ENCODE results near the gene LINGO1.

DNA sequence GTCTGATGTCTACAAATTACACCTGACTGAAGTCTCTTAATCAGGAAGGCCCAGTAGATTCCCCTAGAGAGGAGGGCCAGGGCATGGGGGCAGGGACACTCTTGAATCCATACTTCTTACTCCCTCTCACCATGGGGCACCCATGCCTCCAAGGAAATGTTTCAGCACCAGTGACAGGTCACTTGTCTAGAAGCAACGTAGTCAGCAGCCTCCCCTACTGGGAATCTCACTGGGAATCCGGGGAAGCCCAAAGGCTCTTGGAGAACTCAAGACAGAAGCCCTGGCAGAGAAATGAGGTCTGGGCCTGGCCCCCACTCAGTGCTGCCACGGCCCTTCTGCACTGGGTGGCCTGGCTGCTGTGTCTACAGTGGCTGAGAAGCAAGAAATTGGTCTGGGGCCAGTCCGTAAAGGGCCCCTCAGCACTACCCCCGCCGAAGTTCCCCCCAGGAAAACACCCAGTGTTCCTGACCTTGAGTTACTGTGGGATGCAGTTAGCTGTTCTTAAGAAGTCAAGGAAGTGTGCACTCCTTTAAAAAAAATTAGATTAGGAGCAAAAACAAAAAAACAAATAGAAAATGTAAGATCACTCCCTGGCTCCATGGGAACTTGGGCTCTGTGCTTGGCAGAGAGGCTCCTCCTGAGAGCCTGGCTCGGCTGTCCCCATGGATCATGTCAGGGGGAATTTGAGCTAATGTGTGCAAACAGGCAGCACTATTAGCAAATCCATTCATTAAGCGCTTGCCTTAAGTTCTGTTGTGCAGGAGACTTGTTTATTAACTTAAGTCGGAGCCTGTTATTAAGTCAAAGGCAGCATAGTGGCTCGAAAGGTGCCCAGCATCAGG, 5.4 kb upstream of the LINGO1 start:
- TF ChIP-seq, protein P1, sequence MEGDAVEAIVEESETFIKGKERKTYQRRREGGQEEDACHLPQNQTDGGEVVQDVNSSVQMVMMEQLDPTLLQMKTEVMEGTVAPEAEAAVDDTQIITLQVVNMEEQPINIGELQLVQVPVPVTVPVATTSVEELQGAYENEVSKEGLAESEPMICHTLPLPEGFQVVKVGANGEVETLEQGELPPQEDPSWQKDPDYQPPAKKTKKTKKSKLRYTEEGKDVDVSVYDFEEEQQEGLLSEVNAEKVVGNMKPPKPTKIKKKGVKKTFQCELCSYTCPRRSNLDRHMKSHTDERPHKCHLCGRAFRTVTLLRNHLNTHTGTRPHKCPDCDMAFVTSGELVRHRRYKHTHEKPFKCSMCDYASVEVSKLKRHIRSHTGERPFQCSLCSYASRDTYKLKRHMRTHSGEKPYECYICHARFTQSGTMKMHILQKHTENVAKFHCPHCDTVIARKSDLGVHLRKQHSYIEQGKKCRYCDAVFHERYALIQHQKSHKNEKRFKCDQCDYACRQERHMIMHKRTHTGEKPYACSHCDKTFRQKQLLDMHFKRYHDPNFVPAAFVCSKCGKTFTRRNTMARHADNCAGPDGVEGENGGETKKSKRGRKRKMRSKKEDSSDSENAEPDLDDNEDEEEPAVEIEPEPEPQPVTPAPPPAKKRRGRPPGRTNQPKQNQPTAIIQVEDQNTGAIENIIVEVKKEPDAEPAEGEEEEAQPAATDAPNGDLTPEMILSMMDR (conservative IDR thresholded peaks at IDR 0.05 in 1 of 2, IDR thresholded peaks at IDR 0.05 in 1 of 2; ENCODE audit: low read depth in 1 of 2, low read length in 2 of 2), result no peak
- no peak for TF ChIP-seq EZH2 (IDR thresholded peaks at IDR 0.05; ENCODE audit: low read length, missing control alignments)

Measured in fibroblast of lung (primary cell).